GM18909 (cell line): ENCODE data around the gene GRK6.

Source experiments
- ATAC-seq: cut with Tn5 transposase; IDR thresholded peaks from one replicate; pipeline ENCODE4 v1.9.1; 2021; ENCODE audit warnings: mild to moderate bottlenecking; ENCODE audit not compliant: unreplicated experiment, poor library complexity

Gene GRK6

GRCh38 chr5:177426566-177427210 lies at the start of gene GRK6:
GRK6 (plus strand) TSS chr5:177426676; CDS start chr5:177426846, 170 bp downstream.
- ATAC-seq: peak; percentile 9

DNA sequence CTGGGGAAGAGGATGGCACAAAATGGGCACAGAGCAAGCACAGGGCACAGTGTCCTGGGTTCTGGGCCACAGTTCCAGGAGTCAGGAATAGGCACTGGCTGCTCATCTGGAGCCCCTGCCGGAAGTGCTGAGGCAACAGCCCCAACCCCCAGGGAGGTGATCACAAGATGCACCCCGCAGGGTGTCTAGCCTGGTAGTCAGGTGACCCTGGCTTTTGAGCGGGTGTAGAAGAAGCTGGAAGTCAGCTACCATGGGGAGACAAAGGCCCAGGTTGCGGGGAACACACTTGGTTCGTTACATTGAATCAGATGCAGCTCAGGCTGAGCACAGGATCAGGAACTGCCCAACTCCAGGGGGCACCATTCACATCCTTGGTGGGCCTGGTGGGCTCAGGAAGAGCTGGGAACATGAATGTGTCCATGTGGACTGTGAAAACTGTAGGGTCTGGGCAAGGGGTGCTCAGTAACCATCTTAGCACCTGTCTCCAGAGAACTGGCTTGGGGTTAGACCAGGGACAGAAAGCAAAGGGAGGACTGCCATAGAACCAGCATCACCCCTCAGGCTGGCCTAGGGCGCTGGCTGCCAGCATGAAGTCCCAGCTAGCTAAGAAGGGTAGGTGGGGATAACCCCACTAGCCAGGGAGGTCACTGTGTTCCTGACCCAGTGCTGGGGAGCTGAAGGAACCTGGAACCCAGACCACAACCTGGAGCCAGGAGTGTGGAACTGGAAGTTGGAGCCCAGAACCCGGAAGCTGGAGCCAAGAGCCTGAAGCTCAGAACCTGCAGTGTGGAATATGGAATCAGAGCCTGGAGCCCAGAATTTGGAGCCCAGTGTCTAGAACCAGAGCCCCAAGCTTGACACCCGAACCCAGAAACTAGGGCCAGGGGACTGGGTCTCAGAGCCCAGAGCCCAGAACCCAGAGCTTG lies 48.4 kb upstream of the GRK6 start:
- no peak for ATAC-seq

GRCh38 chr5:177378884-177379883 lies 47.3 kb upstream of the GRK6 start:
- peak; percentile 54 for ATAC-seq

DNA sequence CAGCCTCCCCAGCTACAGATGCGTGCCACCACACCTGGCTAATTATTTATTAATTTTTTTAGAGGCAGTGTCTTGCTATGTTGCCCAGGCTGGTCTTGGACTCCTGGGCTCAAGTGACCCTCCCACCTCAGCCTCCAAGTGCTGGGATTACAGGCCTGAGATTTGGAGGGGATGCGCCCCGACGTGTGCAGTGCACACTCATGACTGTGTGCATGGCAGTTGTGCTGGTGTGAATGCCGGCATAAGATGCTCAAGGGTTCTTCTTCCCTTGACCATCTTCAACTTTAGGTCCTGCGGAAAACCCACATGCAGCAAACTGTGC lies 45.7 kb upstream of the GRK6 start:
- ATAC-seq: no peak

DNA sequence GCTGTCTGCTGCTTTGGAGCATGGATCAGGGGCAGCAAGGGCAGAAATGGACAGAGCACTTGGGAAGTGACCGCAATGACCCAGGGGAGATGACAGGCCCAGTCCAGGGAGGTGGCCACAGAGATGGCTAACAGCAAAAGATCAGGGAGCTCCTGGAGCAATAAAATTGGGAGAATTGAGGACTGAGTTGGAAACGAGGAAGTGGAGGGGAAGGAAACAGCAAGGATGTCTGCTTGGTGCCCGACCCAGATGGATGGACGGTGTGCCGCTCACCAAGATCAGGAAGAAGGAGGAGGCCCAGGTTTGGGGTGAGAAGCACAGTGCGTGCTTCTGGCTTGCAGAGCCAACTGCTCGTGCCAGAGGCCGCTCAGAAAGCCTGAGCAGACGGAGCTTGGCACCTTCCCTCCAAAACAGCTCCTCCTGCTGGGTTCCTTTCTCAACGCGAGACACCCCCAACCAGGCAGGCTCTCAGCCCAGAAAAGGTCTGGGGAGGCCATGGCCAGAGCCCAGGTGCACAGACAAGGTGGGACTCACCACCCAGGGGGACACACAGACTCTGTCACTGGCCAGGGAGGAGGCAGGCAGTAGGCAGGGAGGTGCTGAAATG lies 44.0 kb upstream of the GRK6 start:
- ATAC-seq: no peak

DNA sequence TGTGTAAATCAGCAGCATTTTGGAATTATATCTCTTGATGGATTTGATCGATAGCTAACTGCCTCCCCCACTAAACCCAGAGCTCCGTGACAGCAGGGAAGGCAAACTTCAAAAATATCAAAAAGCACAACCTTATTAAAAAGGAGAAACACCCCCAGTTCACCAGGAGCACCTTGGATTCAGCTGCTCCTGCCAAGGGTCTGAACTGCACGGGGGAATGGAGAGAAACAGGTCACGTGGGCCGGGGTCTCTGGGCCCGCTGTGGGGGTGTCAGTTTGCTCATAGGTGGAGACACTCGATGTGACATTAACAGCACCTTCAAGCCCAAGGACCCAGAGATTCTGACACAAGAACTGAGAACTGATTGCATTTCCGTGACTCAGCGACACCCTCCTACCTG lies 43.3 kb upstream of the GRK6 start:
- ATAC-seq: no peak

DNA sequence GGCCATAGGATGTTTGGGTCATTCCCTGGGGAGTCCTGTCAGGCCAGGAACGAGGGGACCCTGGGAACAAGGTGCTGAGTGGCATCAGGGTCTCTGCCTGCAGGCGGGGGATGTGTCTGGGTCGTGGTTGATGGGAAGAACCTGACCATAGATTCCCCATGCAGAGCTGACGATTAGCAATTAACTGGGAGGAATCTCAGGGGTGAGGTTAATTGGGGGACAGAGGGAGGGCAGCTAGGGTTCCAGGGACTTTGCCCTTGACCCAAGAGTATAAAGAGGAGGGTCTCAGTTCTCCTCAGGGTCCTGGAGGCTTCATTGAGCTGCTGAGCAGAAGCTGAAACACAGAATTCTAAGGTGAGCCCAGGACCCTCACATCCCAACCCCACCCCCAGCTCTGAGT lies 42.3 kb upstream of the GRK6 start, which contains the start of gene SLC34A1:
Gene SLC34A1, plus strand, starts transcription at position 301 of the 400 bp plus-strand sequence. CDS start 1,308 bp downstream, outside the sequence.
- ATAC-seq: no peak

GRCh38 chr5:177385720-177386119 lies 40.8 kb upstream of the GRK6 start:
- ATAC-seq: no peak

DNA sequence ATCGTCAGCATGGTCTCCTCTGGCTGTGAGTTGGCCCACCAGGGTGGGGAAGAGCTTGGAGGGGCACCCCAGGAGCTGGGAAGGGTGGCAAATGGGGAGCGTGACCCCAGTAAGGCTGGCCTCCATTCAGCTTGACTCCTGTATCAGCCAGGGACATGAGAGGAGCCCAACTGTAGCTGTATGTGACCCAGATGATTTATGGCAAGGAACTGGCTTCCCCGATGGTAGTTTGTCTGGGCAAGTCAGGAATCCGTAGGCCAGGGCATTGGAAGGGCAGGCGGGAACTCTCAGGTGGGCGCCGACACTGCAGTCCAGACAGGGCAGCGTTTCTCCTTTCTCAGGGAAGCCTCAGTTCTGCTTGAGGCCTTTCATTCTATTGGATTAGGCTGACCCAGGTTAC lies 39.9 kb upstream of the GRK6 start:
- no peak for ATAC-seq

GRCh38 chr5:177387405-177387804 lies 39.1 kb upstream of the GRK6 start:
- ATAC-seq: no peak

GRCh38 chr5:177388521-177389052 lies 37.9 kb upstream of the GRK6 start:
- no peak for ATAC-seq

DNA sequence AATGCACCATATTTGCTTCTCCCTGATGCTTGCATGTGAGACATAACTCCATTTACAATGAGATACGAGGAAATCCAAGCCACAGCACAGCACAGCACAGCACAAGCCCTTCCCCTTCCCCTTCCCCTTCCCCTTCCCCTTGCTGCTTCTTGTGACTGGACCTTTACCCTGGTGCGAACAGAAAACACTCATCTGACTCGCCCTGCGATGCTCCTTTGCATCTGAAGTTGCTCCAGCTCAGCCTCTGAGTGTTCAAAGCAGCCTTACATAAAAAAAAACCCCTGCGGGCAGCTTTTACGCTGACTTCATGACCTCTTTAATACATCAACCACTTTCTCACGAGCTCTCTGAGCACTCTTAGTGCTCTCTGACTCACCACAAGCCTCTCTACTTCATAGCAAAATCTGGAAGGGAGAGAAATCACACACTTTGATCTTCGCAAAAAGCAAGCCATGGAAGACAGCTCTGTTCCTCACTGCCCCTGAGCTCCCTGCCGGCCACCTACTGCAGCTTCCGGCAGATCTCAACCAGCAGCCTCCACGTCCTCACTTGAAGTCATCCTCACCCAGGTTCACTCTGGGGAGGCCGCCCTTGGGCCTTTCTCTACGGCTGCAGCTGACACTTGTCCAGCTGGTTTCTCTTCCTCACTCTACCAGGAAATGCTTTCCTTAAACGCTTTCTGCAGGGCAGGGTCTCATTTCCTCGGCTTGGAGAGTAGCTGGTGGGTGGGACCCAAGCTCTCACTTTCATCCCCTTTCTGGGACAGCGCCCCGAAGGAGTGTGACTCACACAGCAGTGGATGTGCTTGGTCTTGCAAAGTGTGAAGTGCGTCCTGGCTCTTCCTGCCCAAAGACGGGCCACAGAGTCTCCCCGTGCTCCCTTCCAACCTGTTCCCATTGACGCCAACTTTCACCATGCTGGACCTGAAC lies 37.0 kb upstream of the GRK6 start:
- no peak for ATAC-seq

- peak; percentile 66 for ATAC-seq
Observed at GRCh38 chr5:177390363-177391300, 35.8 kb upstream of the GRK6 start.

DNA sequence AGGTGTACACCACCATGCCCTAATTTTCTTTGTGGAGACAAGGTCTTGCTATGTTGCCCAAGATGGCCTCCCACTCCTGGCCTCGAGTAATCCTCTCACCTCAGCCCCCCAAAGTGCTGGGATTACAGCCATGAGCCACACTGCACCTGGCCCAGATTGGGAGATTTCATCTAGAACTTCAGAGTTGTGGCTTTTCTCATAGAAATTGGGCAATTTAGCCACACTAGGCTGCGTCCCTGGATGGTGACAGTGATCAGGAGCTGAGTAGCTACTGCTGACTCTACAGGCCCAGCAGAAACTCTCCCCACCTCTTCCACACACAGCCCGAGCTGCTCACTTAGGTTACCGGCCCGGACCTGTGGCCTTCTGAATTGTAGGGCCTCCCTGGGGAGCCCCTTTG lies 33.7 kb upstream of the GRK6 start:
- ATAC-seq: no peak

DNA sequence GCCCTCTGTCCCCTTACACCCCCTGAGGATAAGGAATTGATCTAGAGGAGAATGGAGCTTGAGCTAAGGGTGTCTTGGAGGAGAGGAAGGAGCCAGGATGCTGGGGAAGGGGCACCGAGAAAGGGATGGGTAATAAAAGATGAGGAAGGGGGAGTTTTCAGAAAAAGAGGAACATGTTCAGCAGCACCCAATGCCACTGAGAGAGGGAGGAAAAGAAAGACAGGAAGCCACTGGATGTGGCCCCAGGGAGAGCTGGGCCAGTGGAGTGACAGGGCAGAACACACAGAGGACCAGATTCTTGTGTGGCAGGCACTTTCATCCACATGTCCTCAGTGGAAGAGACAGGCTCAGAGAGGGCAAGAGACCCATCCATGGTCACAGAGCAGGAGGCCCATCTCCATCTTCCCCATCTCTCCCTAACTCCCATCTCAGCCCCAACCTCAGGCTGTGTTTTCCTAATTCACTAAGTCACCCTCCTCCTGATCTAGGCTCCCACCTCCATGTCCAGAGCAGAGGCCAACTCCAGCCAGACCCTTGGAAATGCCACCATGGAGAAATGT lies 33.2 kb upstream of the GRK6 start:
- ATAC-seq: no peak

- no peak for ATAC-seq
Observed at GRCh38 chr5:177393990-177394389, 32.5 kb upstream of the GRK6 start.

GRCh38 chr5:177396078-177396477 lies 30.4 kb upstream of the GRK6 start:
- ATAC-seq: no peak
